Upper lobe of right lung (tissue), 1 donor: Measurements from ENCODE around the gene AGPAT3. TPM values are rescaled to one million over a fixed set of nuclear protein-coding genes. Genes with fewer than 3 reads are reported as not detected.

ENCODE experiments used
- ATAC-seq: fragments of 200-7000 bp; cut with Tn5 transposase; one replicate; pipeline ENCODE4 v1.9.1; 2020; ENCODE audit warnings: mild to moderate bottlenecking, moderate library complexity
- DNase-seq: peaks from one replicate; pipeline ENCODE4 v3.0.0-alpha.2; 2020
- H3K27ac ChIP-seq: fragments of 200-600 bp; one replicate; pipeline ENCODE4 v1.8.0; 2022
- H3K27me3 ChIP-seq: fragments of 200-600 bp; one replicate; pipeline ENCODE4 v1.8.0; 2022; ENCODE audit warnings: mild to moderate bottlenecking
- H3K36me3 ChIP-seq: fragments of 200-600 bp; one replicate; pipeline ENCODE4 v1.8.0; 2022
- H3K4me1 ChIP-seq: fragments of 200-600 bp; one replicate; pipeline ENCODE4 v1.8.0; 2022
- H3K4me3 ChIP-seq: fragments of 200-600 bp; one replicate; pipeline ENCODE4 v1.8.0; 2022; ENCODE audit warnings: mild to moderate bottlenecking
- H3K9me3 ChIP-seq: fragments of 200-600 bp; one replicate; pipeline ENCODE4 v1.8.0; 2022
- CTCF ChIP-seq: fragments of 200-600 bp; IDR thresholded peaks from one replicate; pipeline ENCODE4 v1.8.0; 2022; ENCODE audit warnings: antibody characterized with exemption
- intact Hi-C: fragments of 100-400 bp; cut with DNase I; formaldehyde crosslinking; loops from one replicate; pipeline ENCODE4 v1.11.0; 2022
- total RNA-seq: library from RNA; stranded (reverse); fragmentation: NEBNext Ultra II Directional; extraction: Animal tissue kit (Norgen Biotek cat#: 25700); gene quantifications from one replicate; pipeline ENCODE4 v1.2.1, GENCODE V29; 2021
- donor health status: DM: no; HTN: yes; CAD: no; lungs with severe emphysema.

The AGPAT3 gene
- total RNA-seq, 1 donor from 2014 or later, result 86.0 TPM

- TF ChIP-seq CTCF, result no peak
- H3K27ac ChIP-seq, result no peak overlapping the region
- intact Hi-C loops, result no loop called here
- H3K9me3 ChIP-seq, result no peaks in the 10 kb centered on the region
- H3K4me1 ChIP-seq, result no peaks in the 10 kb centered on the region
- DNase-seq, result no peak
- no peak for ATAC-seq
- H3K4me3 ChIP-seq, result no peak overlapping the region
- peaks cover 43% of the 10 kb centered on the region for H3K36me3 ChIP-seq
- H3K27me3 ChIP-seq, result no peaks in the 10 kb centered on the region
Observed at GRCh38 chr21:43966946-43967512, 102.0 kb downstream of the AGPAT3 start.

DNA sequence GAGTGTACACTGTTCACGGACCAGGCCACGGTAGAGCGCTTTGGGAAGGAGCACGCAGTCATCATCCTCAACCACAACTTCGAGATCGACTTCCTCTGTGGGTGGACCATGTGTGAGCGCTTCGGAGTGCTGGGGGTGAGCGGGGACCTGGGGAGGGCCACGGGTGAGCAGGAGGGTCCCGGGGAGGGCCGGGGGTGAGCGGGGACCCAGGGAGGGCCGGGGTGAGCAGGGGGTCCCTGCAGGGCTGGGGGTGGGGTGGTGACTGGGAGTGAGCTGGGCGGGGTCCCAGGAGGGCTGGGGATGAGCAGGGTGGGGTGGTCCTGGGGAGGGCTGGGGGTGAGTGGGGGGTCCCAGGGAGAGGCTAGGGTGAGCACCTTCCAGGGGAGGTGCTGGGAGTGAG lies 103.0 kb downstream of the AGPAT3 start:
- peaks cover 50% of the 10 kb centered on the region for H3K36me3 ChIP-seq
- H3K4me1 ChIP-seq, result peaks cover 8% of the 10 kb centered on the region
- no peaks in the 10 kb centered on the region for H3K9me3 ChIP-seq
- TF ChIP-seq CTCF, result no peak
- H3K27ac ChIP-seq, result no peak overlapping the region
- ATAC-seq (no peak), DNase-seq (no peak)
- no peak overlapping the region for H3K4me3 ChIP-seq
- no peaks in the 10 kb centered on the region for H3K27me3 ChIP-seq
- intact Hi-C loops, result no loop called here

GRCh38 chr21:43968410-43969114 lies 103.5 kb downstream of the AGPAT3 start:
- Histone ChIP-seq H3K4me1 (peaks cover 11% of the 10 kb centered on the region), H3K27ac (no peak overlapping the region), H3K9me3 (no peaks in the 10 kb centered on the region), H3K27me3 (no peaks in the 10 kb centered on the region), H3K4me3 (no peak overlapping the region), H3K36me3 (peaks cover 50% of the 10 kb centered on the region)
- ATAC-seq (no peak), DNase-seq (no peak)
- intact Hi-C loops, result no loop called here
- TF ChIP-seq CTCF, result no peak

DNA sequence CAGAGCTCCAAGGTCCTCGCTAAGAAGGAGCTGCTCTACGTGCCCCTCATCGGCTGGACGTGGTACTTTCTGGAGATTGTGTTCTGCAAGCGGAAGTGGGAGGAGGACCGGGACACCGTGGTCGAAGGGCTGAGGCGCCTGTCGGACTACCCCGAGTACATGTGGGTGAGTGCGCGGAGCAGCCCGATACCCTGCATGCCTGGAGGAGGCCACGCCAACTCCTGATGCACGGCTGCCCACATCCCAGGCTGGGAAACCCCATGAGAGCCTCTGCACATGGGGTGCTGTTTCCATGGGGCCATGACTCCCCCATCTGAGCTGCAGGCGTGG lies 104.1 kb downstream of the AGPAT3 start:
- intact Hi-C loops, result no loop called here
- Histone ChIP-seq H3K9me3 (no peaks in the 10 kb centered on the region), H3K36me3 (peaks cover 50% of the 10 kb centered on the region), H3K27ac (no peak overlapping the region), H3K27me3 (no peaks in the 10 kb centered on the region), H3K4me1 (peaks cover 14% of the 10 kb centered on the region), H3K4me3 (no peak overlapping the region)
- DNase-seq (no peak), ATAC-seq (no peak)
- TF ChIP-seq CTCF, result no peak

DNA sequence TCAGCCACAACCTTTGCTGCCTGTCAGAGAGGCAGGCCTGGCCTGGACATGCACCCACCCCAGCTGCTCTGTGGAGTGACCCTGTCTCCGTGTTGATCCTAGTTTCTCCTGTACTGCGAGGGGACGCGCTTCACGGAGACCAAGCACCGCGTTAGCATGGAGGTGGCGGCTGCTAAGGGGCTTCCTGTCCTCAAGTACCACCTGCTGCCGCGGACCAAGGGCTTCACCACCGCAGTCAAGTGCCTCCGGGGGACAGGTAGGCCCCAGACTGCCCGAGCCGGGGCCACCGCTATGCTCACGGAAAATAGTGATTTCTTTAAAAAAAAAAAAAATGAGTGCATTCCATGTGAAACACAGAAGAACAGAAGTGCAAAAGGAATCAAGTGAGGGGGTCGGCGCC lies 105.5 kb downstream of the AGPAT3 start:
- Histone ChIP-seq H3K36me3 (peaks cover 50% of the 10 kb centered on the region), H3K27me3 (no peaks in the 10 kb centered on the region), H3K4me1 (peaks cover 14% of the 10 kb centered on the region), H3K9me3 (no peaks in the 10 kb centered on the region), H3K27ac (no peak overlapping the region), H3K4me3 (no peak overlapping the region)
- intact Hi-C loops, result no loop called here
- ATAC-seq (no peak), DNase-seq (no peak)
- TF ChIP-seq CTCF, result no peak
